Endothelial cell of umbilical vein (primary cell): ENCODE data around the gene C1QC. TPM values are rescaled to one million over a fixed set of nuclear protein-coding genes. Genes with fewer than 3 reads are reported as not detected.

Experiments
- BruUV-seq: library from RNA; stranded (reverse); fragments of 400-500 nt; replicated peaks from 2 replicates; lab custom pipeline; 2021; lab: Mats Ljungman, UMichigan
- CTCF ChIA-PET: fragments of 300-600, 350-600 bp; sonication (Branson Sonifier 250); formaldehyde crosslinking; loops from one replicate; lab custom pipeline; 2021; ENCODE audit warnings: antibody characterized with exemption, inconsistent platforms; lab: Charles Lee
- POLR2A ChIA-PET: fragments of 300-600, 350-600 bp; sonication (Branson Sonifier 250); formaldehyde crosslinking; loops from one replicate; lab custom pipeline; 2021; ENCODE audit warnings: antibody characterized with exemption, inconsistent platforms; lab: Charles Lee
- DNase-seq: peaks from one replicate; pipeline ENCODE4 v3.0.0-alpha.2; 2011; ENCODE audit warnings: low read depth, low spot score
- FAIRE-seq: peaks from 2 replicates; lab custom pipeline; 2011; peaks lifted over from hg19 to GRCh38; lab: Jason Lieb, UNC
- H2AFZ ChIP-seq: 2 replicates; pipeline ENCODE4 v1.6.0; 2012; ENCODE audit warnings: low read depth, low read length, control low read depth, inconsistent platforms
- H3K27ac ChIP-seq: 2 replicates; pipeline ENCODE4 v1.5.1; 2011; ENCODE audit warnings: low read depth, mild to moderate bottlenecking, control low read depth, low read length, moderate library complexity; ENCODE audit not compliant: insufficient read depth
- H3K27me3 ChIP-seq, 2 experiments: 2 replicates each; pipeline versions ENCODE4 v1.6.0 to v1.6.1; 2011; ENCODE audit warnings: low read length in 2 of 2, mixed read lengths in 1 of 2; ENCODE audit not compliant: control insufficient read depth in 2 of 2, insufficient read depth in 2 of 2
- H3K36me3 ChIP-seq, 2 experiments: 2 replicates in 1 of 2; 3 replicates in 1 of 2; pipeline ENCODE4 v1.5.1; 2011; ENCODE audit warnings: low read length in 2 of 2, mild to moderate bottlenecking in 1 of 2, moderate library complexity in 1 of 2; ENCODE audit not compliant: control insufficient read depth in 2 of 2, insufficient read depth in 2 of 2; ENCODE audit errors: extremely low read depth in 1 of 2
- H3K4me1 ChIP-seq: 3 replicates; pipeline ENCODE4 v1.5.1; 2011; ENCODE audit warnings: mild to moderate bottlenecking, low read length; ENCODE audit not compliant: control insufficient read depth, insufficient read depth; ENCODE audit errors: extremely low read depth
- H3K4me2 ChIP-seq: 2 replicates; pipeline ENCODE4 v1.6.1; 2011; ENCODE audit warnings: low read length, control low read depth, mixed read lengths; ENCODE audit not compliant: insufficient read depth
- H3K4me3 ChIP-seq, 3 experiments: fragments of 200-600 bp in 1 of 3; sonication (generic), shearing (Covaris generic) in 1 of 3; replicated peaks in 1 of 3; 2 replicates each; pipeline ENCODE4 v1.5.1; 2011 to 2016; ENCODE audit warnings: control low read depth in 3 of 3, low read length in 3 of 3, mild to moderate bottlenecking in 2 of 3, inconsistent platforms in 1 of 3, low read depth in 1 of 3, moderate library complexity in 1 of 3; ENCODE audit not compliant: insufficient read depth in 1 of 3
- H3K79me2 ChIP-seq: 2 replicates; pipeline ENCODE4 v1.6.0; 2012; ENCODE audit warnings: low read length, inconsistent platforms; ENCODE audit not compliant: control insufficient read depth, insufficient read depth
- H3K9ac ChIP-seq: replicated peaks from 2 replicates; pipeline ENCODE3; 2011; ENCODE audit warnings: low read length, control low read depth; ENCODE audit not compliant: insufficient read depth; ENCODE audit errors: extremely low read depth
- H3K9me1 ChIP-seq: replicated peaks from 3 replicates; pipeline ENCODE4 v1.6.0; 2011; ENCODE audit warnings: mild to moderate bottlenecking, low read length; ENCODE audit not compliant: control insufficient read depth, insufficient read depth; ENCODE audit errors: extremely low read depth
- H3K9me3 ChIP-seq: replicated peaks from 2 replicates; pipeline ENCODE4 v1.5.1; 2012; ENCODE audit warnings: low read length, inconsistent platforms; ENCODE audit not compliant: control insufficient read depth, insufficient read depth
- H4K20me1 ChIP-seq: replicated peaks from 2 replicates; pipeline ENCODE3; 2011; ENCODE audit warnings: mild to moderate bottlenecking, low read length; ENCODE audit not compliant: control insufficient read depth, insufficient read depth; ENCODE audit errors: extremely low read depth
- CTCF ChIP-seq, 2 donors: IDR thresholded peaks; 1 replicate in 1 of 2; 2 replicates in 1 of 2; pipeline ENCODE4 v1.5.1; 2011; ENCODE audit warnings: low read length in 2 of 2, mild to moderate bottlenecking in 2 of 2, moderate library complexity in 2 of 2, control low read depth in 1 of 2, inconsistent platforms in 1 of 2, low read depth in 1 of 2; ENCODE audit not compliant: insufficient read depth in 1 of 2; ENCODE audit errors: extremely low read depth in 1 of 2
- EZH2 ChIP-seq: IDR thresholded peaks from 2 replicates; pipeline ENCODE4 v1.6.1; 2012; ENCODE audit warnings: borderline replicate concordance, low read depth, mild to moderate bottlenecking, moderate library complexity, low read length, inconsistent platforms; ENCODE audit not compliant: severe bottlenecking
- FOS ChIP-seq: IDR thresholded peaks from 2 replicates; pipeline ENCODE4 v1.6.1; 2011; ENCODE audit warnings: mild to moderate bottlenecking, low read length, moderate library complexity, borderline replicate concordance; ENCODE audit not compliant: insufficient read depth
- GATA2 ChIP-seq: IDR thresholded peaks from 2 replicates; pipeline ENCODE4 v1.7.0; 2011; ENCODE audit warnings: low read depth, mild to moderate bottlenecking, moderate library complexity, mixed read lengths, low read length; ENCODE audit not compliant: insufficient read length, insufficient read depth
- JUN ChIP-seq: IDR thresholded peaks from 2 replicates; pipeline ENCODE4 v1.6.1; 2011; ENCODE audit warnings: borderline replicate concordance, low read depth; ENCODE audit not compliant: insufficient read length, insufficient read depth
- MYC ChIP-seq: IDR thresholded peaks from one replicate; pipeline ENCODE4 v1.6.1; 2011; ENCODE audit warnings: mild to moderate bottlenecking, low read depth, low read length
- POLR2A ChIP-seq: IDR thresholded peaks from 2 replicates; pipeline ENCODE4 v1.6.1; 2012; ENCODE audit warnings: low read depth, mild to moderate bottlenecking, control low read depth, low read length
- POLR2AphosphoS5 ChIP-seq: IDR thresholded peaks from 2 replicates; pipeline ENCODE4 v1.6.1; 2012; ENCODE audit warnings: low read depth, mild to moderate bottlenecking, control low read depth, low read length, moderate library complexity; ENCODE audit not compliant: insufficient read depth
- dilution Hi-C: fragments of 300-500 bp; cut with MboI; formaldehyde crosslinking; loops from one replicate; pipeline ENCODE4 v1.15.0; 2019; ENCODE audit warnings: low sequenced_read_pairs; ENCODE audit not compliant: extremely low pct_ligation_motif_present
- intact Hi-C: fragments of 100-400 bp; cut with micrococcal nuclease; formaldehyde crosslinking; loops from one replicate; pipeline ENCODE4 v1.10.0; 2022
- polyA plus RNA-seq, 4 experiments: library from polyadenylated mRNA; depleted of rRNA in 3 of 4; stranded (reverse) in 3 of 4; unstranded in 1 of 4; fragments of >200 nt; gene quantifications; 2 replicates each; pipeline versions ENCODE4 v1.2.1 to v1.2.3, GENCODE V29; 2011 to 2012; ENCODE audit warnings: missing spikeins in 1 of 4
- total RNA-seq: library from RNA; stranded (reverse); gene quantifications from 2 replicates; pipeline ENCODE4 v1.2.3, GENCODE V29; 2021
- TF ChIP-seq, protein P1 (sequence below): IDR thresholded peaks from 2 replicates; pipeline ENCODE4 v1.6.1; 2011; ENCODE audit not compliant: insufficient read depth, insufficient read length

Gene C1QC
- total and polyA plus RNA-seq, 2 donors (not counting 3 experiments of a cell fraction or from before 2014, with no cell fraction given): not detected

GRCh38 chr1:22627331-22627730, 16.1 kb upstream of the C1QC start:
- no peaks in the 10 kb centered on the region for H3K9me3 ChIP-seq
- no peak overlapping the region for H3K4me2 ChIP-seq
- TF ChIP-seq POLR2AphosphoS5 (no peak), MYC (no peak), FOS (no peak), POLR2A (no peak), JUN (no peak), CTCF (IDR thresholded peaks at IDR 0.05; ENCODE audit: extremely low read depth in 1 of 2, insufficient read depth in 1 of 2, low read depth in 1 of 2, low read length in 2 of 2) (no peak), GATA2 (no peak), EZH2 (no peak)
- TF ChIP-seq, protein P1, sequence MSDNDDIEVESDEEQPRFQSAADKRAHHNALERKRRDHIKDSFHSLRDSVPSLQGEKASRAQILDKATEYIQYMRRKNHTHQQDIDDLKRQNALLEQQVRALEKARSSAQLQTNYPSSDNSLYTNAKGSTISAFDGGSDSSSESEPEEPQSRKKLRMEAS: no peak
- no peaks in the 10 kb centered on the region for H3K36me3 ChIP-seq
- dilution Hi-C loops (no loop called here), intact Hi-C loops (no loop called here)
- H3K27me3 ChIP-seq: peaks cover 2% of the 10 kb centered on the region in 2 experiments
- H3K27ac ChIP-seq: no peak overlapping the region
- FAIRE-seq (no peak), DNase-seq (no peak)
- no peaks in the 10 kb centered on the region for H3K9me1 ChIP-seq
- H2AFZ ChIP-seq: no peak overlapping the region
- no peaks in the 10 kb centered on the region for H3K4me1 ChIP-seq
- CTCF ChIA-PET: no interaction called here
- H3K4me3 ChIP-seq: no peak overlapping the region
- H4K20me1 ChIP-seq: no peaks in the 10 kb centered on the region
- H3K9ac ChIP-seq: no peak overlapping the region
- no TSS peak for BruUV-seq
- POLR2A ChIA-PET: no interaction called here
- H3K79me2 ChIP-seq: no peaks in the 10 kb centered on the region
